Vagina (tissue), 2 donors: ENCODE data around the gene NAV2.

Experiments used
- CTCF ChIP-seq, 3 experiments: fragments of 450-650 bp in 2 of 3; fragments of 200-600 bp in 1 of 3; sonication (generic) in 1 of 3; IDR thresholded peaks; one replicate each; pipeline ENCODE4 v1.5.1; 2017 to 2019; ENCODE audit warnings: antibody characterized with exemption in 3 of 3, mild to moderate bottlenecking in 2 of 3, moderate library complexity in 2 of 3
- POLR2A ChIP-seq, 2 donors: fragments of 450-650 bp; IDR thresholded peaks; one replicate each; pipeline ENCODE4 v1.6.1; 2017; ENCODE audit warnings: antibody characterized with exemption in 2 of 2, mild to moderate bottlenecking in 2 of 2, moderate library complexity in 2 of 2
- POLR2AphosphoS5 ChIP-seq, 2 donors: sonication (generic); formaldehyde crosslinking; IDR thresholded peaks; one replicate each; pipeline ENCODE4 v1.9.0; 2017; ENCODE audit warnings: antibody characterized with exemption in 2 of 2, mild to moderate bottlenecking in 2 of 2, low read depth in 1 of 2; ENCODE audit not compliant: insufficient read depth in 1 of 2

- no peak for TF ChIP-seq CTCF (IDR thresholded peaks at IDR 0.05)
- no peak for TF ChIP-seq POLR2A (IDR thresholded peaks at IDR 0.05)
- no peak for TF ChIP-seq POLR2AphosphoS5 (IDR thresholded peaks at IDR 0.05; ENCODE audit: insufficient read depth in 1 of 2, low read depth in 1 of 2)
These were observed 317.8 kb downstream of the NAV2 start for GRCh38 chr11:20030472-20030871.
